ENCODE results near the gene ADCY4.
"Not testable (repeated sequence)": the region's sequence is repeated elsewhere in the genome, so short reads cannot be mapped to it uniquely, and the experiment has no call there.

The ADCY4 gene

DNA sequence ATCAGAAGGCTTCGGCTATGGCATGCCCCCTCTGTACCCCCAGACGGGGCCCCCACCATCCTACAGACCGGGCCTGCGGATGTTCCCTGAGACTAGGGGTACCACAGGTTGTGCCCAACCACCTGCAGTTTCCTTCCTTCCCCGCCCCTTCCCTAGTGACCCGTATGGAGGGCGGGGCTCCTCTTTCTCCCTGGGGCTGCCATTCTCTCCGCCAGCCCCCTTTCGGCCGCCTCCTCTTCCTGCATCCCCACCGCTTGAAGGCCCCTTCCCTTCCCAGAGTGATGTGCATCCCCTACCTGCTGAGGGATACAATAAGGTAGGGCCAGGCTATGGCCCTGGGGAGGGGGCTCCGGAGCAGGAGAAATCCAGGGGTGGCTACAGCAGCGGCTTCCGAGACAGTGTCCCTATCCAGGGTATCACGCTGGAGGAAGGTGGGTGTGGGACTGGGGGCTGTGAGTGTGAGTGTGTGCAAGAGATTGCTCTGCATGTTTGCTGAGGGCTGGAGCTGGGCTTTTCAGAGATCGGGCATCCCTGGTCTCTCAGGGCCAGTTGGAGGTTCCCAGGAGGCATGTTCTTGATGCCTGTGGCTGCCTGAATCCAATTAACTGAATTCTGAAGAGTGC lies 41.7 kb upstream of the ADCY4 start:
- H3K4me3 ChIP-seq (ENCODE audit: insufficient read depth, low read depth, low read length) = no peak overlapping the region
- whole genome bisulfite sequencing, 2 experiments = 51 to 52% methylated on average over 16 of the region's 16 CpGs
- no peak overlapping the region for H3K27ac ChIP-seq (ENCODE audit: insufficient read depth, low read depth, low read length, poor library complexity, severe bottlenecking)
- no peaks in the 10 kb centered on the region for H3K9me3 ChIP-seq (ENCODE audit: control insufficient read depth, low read length)
- H3K4me1 ChIP-seq (ENCODE audit: control insufficient read depth, insufficient read depth, low read length) = peaks cover 3% of the 10 kb centered on the region
- no peaks in the 10 kb centered on the region for H3K27me3 ChIP-seq (ENCODE audit: control insufficient read depth, insufficient read depth, low read length, poor library complexity, severe bottlenecking)
- H3K36me3 ChIP-seq (ENCODE audit: control insufficient read depth, insufficient read depth, low read length) = peaks cover 28% of the 10 kb centered on the region

DNA sequence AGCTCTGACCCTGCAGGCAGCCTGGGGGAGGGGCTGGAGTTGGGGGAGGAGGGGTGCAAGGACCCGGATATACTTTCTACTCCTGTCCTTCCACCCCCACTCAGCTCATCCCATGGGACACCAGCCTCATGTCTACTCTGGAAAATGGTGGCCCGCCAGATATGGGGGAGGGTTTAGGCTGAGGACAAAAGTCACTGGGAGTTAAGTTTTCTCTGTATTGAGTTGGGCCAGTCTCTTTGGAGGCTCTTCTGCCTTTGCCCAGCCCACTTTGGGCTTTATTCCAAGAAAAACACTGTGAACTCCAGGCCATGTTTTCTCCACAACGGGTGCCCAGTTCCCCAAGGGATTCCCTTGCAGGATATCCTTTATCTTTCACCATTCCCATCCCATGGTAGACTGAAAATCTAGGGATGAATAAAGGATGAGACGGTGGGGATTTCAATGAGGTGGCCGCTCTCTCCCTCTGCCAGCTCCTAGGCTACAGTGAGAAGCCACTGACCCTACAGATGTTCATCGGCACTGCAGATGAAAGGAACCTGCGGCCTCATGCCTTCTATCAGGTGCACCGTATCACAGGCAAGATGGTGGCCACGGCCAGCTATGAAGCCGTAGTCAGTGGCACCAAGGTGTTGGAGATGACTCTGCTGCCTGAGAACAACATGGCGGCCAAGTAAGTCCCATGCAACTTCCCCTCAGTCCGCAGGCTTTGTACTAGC lies 38.0 kb upstream of the ADCY4 start:
- H3K4me3 ChIP-seq (ENCODE audit: insufficient read depth, low read depth, low read length) = no peak overlapping the region
- 95 to 97% methylated on average over 11 of the region's 12 CpGs for WGBS, 2 experiments
- H3K27ac ChIP-seq (ENCODE audit: insufficient read depth, low read depth, low read length, poor library complexity, severe bottlenecking) = no peak overlapping the region
- H3K4me1 ChIP-seq (ENCODE audit: control insufficient read depth, insufficient read depth, low read length) = peaks cover 4% of the 10 kb centered on the region
- no peaks in the 10 kb centered on the region for H3K9me3 ChIP-seq (ENCODE audit: control insufficient read depth, low read length)
- no peaks in the 10 kb centered on the region for H3K27me3 ChIP-seq (ENCODE audit: control insufficient read depth, insufficient read depth, low read length, poor library complexity, severe bottlenecking)
- peaks cover 25% of the 10 kb centered on the region for H3K36me3 ChIP-seq (ENCODE audit: control insufficient read depth, insufficient read depth, low read length)

DNA sequence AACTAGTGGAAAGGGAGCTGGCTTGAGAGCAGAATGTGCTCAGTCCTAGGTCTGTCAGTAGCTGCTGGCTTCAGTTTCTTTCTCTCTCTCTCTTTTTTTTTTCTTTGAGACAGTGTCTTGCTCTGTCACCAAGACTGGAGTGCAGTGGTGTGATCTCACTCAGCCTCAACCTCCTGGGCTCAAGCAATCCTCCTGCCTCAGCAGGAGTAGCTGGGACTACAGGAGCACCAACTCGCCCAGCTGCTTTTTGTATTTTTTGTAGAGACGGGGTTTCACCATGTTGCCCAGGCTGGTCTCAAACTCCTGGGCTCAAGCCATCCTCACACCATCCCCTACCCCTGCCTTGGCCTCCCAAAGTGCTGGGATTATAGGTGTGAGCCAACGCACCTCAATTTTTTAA lies 36.7 kb upstream of the ADCY4 start:
- not testable (repeated sequence) for H3K27me3 ChIP-seq (ENCODE audit: control insufficient read depth, insufficient read depth, low read length, poor library complexity, severe bottlenecking); H3K4me1 ChIP-seq (ENCODE audit: control insufficient read depth, insufficient read depth, low read length); H3K4me3 ChIP-seq (ENCODE audit: insufficient read depth, low read depth, low read length); H3K27ac ChIP-seq (ENCODE audit: insufficient read depth, low read depth, low read length, poor library complexity, severe bottlenecking); H3K9me3 ChIP-seq (ENCODE audit: control insufficient read depth, low read length)
- H3K36me3 ChIP-seq (ENCODE audit: control insufficient read depth, insufficient read depth, low read length) = peaks cover 22% of the 10 kb centered on the region
- WGBS, 2 experiments = 77 to 87% methylated on average over 3 of the region's 3 CpGs

DNA sequence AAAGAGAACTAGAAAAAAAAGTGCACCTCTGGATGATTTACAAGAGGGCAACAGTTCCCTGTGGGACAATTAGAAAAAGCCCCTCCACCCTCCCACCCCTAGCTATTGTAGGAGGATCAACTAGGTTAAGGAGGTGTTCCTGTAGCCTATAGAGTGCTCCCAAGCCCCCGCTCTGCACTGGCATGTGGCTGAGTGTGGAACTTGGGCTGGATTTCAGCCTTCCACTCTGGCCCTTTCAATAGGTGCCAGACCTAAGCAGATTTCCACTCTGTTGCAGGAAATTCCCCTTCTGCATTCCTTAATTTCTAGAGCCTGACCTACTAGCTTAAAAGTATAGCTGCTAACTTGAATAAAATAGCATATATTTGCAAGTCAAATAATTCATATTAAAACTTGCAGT lies 35.9 kb upstream of the ADCY4 start:
- H3K27me3 ChIP-seq (ENCODE audit: control insufficient read depth, insufficient read depth, low read length, poor library complexity, severe bottlenecking) = no peaks in the 10 kb centered on the region
- peaks cover 22% of the 10 kb centered on the region for H3K36me3 ChIP-seq (ENCODE audit: control insufficient read depth, insufficient read depth, low read length)
- 62 to 75% methylated on average over 1 of the region's 1 CpG for WGBS, 2 experiments

DNA sequence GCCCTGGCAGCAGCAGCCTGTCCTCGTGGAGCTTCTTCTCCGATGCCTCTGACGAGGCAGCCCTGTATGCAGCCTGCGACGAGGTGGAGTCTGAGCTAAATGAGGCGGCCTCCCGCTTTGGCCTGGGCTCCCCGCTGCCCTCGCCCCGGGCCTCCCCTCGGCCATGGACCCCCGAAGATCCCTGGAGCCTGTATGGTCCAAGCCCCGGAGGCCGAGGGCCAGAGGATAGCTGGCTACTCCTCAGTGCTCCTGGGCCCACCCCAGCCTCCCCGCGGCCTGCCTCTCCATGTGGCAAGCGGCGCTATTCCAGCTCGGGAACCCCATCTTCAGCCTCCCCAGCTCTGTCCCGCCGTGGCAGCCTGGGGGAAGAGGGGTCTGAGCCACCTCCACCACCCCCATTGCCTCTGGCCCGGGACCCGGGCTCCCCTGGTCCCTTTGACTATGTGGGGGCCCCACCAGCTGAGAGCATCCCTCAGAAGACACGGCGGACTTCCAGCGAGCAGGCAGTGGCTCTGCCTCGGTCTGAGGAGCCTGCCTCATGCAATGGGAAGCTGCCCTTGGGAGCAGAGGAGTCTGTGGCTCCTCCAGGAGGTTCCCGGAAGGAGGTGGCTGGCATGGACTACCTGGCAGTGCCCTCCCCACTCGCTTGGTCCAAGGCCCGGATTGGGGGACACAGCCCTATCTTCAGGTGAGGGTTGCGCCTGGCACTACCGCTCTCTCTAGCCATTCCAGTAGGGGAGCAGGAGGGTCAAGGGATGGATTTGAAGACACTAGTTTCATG lies 35.2 kb upstream of the ADCY4 start:
- no peak overlapping the region for H3K4me3 ChIP-seq (ENCODE audit: insufficient read depth, low read depth, low read length)
- peaks cover 4% of the 10 kb centered on the region for H3K4me1 ChIP-seq (ENCODE audit: control insufficient read depth, insufficient read depth, low read length)
- peaks cover 22% of the 10 kb centered on the region for H3K36me3 ChIP-seq (ENCODE audit: control insufficient read depth, insufficient read depth, low read length)
- H3K27ac ChIP-seq (ENCODE audit: insufficient read depth, low read depth, low read length, poor library complexity, severe bottlenecking) = no peak overlapping the region
- H3K9me3 ChIP-seq (ENCODE audit: control insufficient read depth, low read length) = no peaks in the 10 kb centered on the region
- WGBS, 2 experiments = 92 to 93% methylated on average over 32 of the region's 32 CpGs
- no peaks in the 10 kb centered on the region for H3K27me3 ChIP-seq (ENCODE audit: control insufficient read depth, insufficient read depth, low read length, poor library complexity, severe bottlenecking)

More for the DNA sequence above, 35.9 kb upstream of the ADCY4 start:
- Histone ChIP-seq H3K27ac (ENCODE audit: insufficient read depth, low read depth, low read length, poor library complexity, severe bottlenecking) (no peak overlapping the region), H3K9me3 (ENCODE audit: control insufficient read depth, low read length) (no peaks in the 10 kb centered on the region), H3K4me3 (ENCODE audit: insufficient read depth, low read depth, low read length) (no peak overlapping the region), H3K4me1 (ENCODE audit: control insufficient read depth, insufficient read depth, low read length) (peaks cover 4% of the 10 kb centered on the region)

DNA sequence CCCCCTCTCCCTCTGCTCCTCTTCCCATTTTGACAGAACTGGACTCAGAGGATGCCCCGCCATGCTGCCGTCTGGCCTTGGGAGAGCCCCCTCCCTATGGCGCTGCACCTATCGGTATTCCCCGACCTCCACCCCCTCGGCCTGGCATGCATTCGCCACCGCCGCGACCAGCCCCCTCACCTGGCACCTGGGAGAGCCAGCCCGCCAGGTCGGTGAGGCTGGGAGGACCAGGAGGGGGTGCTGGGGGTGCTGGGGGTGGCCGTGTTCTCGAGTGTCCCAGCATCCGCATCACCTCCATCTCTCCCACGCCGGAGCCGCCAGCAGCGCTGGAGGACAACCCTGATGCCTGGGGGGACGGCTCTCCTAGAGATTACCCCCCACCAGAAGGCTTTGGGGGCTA lies 34.6 kb upstream of the ADCY4 start:
- Histone ChIP-seq H3K4me3 (ENCODE audit: insufficient read depth, low read depth, low read length) (peak overlapping the region; percentile 90), H3K4me1 (ENCODE audit: control insufficient read depth, insufficient read depth, low read length) (peaks cover 4% of the 10 kb centered on the region), H3K9me3 (ENCODE audit: control insufficient read depth, low read length) (no peaks in the 10 kb centered on the region), H3K36me3 (ENCODE audit: control insufficient read depth, insufficient read depth, low read length) (peaks cover 22% of the 10 kb centered on the region), H3K27me3 (ENCODE audit: control insufficient read depth, insufficient read depth, low read length, poor library complexity, severe bottlenecking) (no peaks in the 10 kb centered on the region), H3K27ac (ENCODE audit: insufficient read depth, low read depth, low read length, poor library complexity, severe bottlenecking) (peak overlapping the region; percentile 52)
- 87 to 89% methylated on average over 20 of the region's 20 CpGs for WGBS, 2 experiments

DNA sequence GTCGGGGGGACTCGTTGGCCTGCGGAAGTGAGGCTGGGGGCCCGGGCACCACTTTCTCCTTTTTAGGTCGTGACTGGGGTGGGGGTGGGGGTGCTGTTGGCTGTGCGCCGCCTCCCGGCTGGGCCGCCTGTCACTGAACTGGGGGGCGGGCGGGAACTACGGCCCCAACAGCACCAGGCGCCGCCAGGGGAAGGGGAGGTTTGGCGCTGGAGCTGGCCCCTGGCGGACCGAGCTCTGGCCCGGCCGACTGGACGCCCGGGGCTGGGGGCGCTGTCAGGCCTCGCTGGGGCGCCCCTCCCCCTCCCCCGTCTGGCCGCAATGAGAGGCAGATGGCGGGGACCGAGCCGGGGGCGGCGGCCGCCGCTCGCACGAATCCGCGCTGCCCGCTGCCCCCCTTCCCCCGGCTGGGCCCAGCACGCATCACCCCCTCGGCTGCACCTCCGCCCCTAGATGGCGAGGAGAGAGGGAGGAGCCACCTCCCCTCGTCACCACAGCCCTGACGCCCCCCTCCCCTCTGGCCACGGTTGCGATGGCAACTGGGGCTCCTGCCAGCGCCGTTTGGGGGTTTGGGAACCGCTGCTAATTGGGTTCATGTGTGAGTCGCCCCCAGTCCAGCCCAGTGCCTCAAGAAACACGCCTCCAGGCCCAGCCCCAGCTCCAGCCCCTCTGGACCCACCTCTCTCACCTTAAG lies 33.8 kb upstream of the ADCY4 start:
- Histone ChIP-seq H3K4me1 (ENCODE audit: control insufficient read depth, insufficient read depth, low read length) (peaks cover 4% of the 10 kb centered on the region), H3K27me3 (ENCODE audit: control insufficient read depth, insufficient read depth, low read length, poor library complexity, severe bottlenecking) (no peaks in the 10 kb centered on the region), H3K9me3 (ENCODE audit: control insufficient read depth, low read length) (no peaks in the 10 kb centered on the region), H3K27ac (ENCODE audit: insufficient read depth, low read depth, low read length, poor library complexity, severe bottlenecking) (peak overlapping the region; percentile 52), H3K36me3 (ENCODE audit: control insufficient read depth, insufficient read depth, low read length) (peaks cover 20% of the 10 kb centered on the region), H3K4me3 (ENCODE audit: insufficient read depth, low read depth, low read length) (peak overlapping the region; percentile 90)
- 0 to 1% methylated on average over 52 of the region's 52 CpGs for WGBS, 2 experiments

DNA sequence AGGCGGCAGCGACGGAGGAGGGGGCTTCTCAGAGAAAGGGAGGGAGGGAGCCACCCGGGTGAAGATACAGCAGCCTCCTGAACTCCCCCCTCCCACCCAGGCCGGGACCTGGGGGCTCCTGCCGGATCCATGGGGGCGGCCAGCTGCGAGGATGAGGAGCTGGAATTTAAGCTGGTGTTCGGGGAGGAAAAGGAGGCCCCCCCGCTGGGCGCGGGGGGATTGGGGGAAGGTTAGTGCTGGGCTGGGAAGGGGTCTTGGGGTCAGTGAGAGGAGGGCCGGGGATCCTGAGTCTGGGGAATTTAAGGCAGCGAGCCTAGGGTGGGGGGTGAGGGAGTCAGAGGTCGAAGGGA lies 33.3 kb upstream of the ADCY4 start:
- 0 to 1% methylated on average over 14 to 15 of the region's 15 CpGs for WGBS, 2 experiments
- H3K9me3 ChIP-seq (ENCODE audit: control insufficient read depth, low read length) = no peaks in the 10 kb centered on the region
- H3K4me3 ChIP-seq (ENCODE audit: insufficient read depth, low read depth, low read length) = peak overlapping the region; percentile 90
- peak overlapping the region; percentile 30 for H3K27ac ChIP-seq (ENCODE audit: insufficient read depth, low read depth, low read length, poor library complexity, severe bottlenecking)
- peaks cover 4% of the 10 kb centered on the region for H3K4me1 ChIP-seq (ENCODE audit: control insufficient read depth, insufficient read depth, low read length)
- H3K36me3 ChIP-seq (ENCODE audit: control insufficient read depth, insufficient read depth, low read length) = peaks cover 15% of the 10 kb centered on the region
- H3K27me3 ChIP-seq (ENCODE audit: control insufficient read depth, insufficient read depth, low read length, poor library complexity, severe bottlenecking) = peaks cover under 1% of the 10 kb centered on the region

DNA sequence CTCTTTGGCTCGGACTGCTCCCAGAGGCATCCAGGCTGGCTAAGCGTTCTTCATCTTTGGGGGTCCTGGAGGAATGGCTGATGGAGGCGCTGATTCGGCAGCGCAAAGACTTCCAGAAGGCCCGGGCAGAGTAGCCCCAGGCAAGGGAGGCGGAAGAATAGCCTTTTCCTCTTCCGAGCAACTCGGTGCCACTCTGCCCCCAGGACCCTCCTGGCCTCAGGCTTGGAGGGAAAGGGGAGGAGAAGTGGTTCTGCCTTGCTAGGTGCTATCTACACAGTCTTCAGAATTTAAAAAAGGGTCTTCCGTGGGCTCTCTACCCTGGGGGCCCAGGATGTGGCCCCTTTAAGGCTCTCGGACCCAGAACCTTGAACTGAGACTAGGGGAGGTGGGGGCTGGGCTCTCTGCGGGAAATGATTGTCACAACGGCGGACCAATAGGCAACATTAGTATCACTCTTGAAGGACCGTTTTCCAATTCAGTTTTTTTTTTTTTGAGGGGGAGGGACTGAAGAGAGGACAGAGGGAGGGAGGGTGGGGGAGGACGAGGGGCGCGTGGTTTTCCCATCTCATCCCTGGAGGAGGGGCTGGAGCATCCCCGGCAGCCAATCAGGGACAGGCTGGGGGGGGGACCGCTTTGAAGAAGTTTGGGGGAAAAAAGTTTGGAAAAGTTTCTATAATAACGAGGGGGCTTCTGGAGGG lies 32.8 kb upstream of the ADCY4 start, which contains the start of gene NFATC4:
NFATC4 (plus strand) TSS at position 671 of the 698 bp plus-strand sequence. CDS start 157 bp downstream, outside the sequence.
- H3K27ac ChIP-seq (ENCODE audit: insufficient read depth, low read depth, low read length, poor library complexity, severe bottlenecking) = peak within 1 kb of the TSS; percentile 93

More for the DNA sequence above, 32.8 kb upstream of the ADCY4 start, which contains the start of gene NFATC4:
- peak within 1 kb of the TSS; percentile 90 for H3K4me3 ChIP-seq (ENCODE audit: insufficient read depth, low read depth, low read length)
- WGBS, 2 experiments = 1% methylated on average over 21 of the region's 21 CpGs
- H3K4me1 ChIP-seq (ENCODE audit: control insufficient read depth, insufficient read depth, low read length) = peaks cover 4% of the 10 kb centered on the region
- H3K9me3 ChIP-seq (ENCODE audit: control insufficient read depth, low read length) = no peaks in the 10 kb centered on the region
- peaks cover 4% of the 10 kb centered on the region for H3K27me3 ChIP-seq (ENCODE audit: control insufficient read depth, insufficient read depth, low read length, poor library complexity, severe bottlenecking)
- peaks cover 10% of the 10 kb centered on the region for H3K36me3 ChIP-seq (ENCODE audit: control insufficient read depth, insufficient read depth, low read length)
